Stimulated activated CD8-positive, alpha-beta memory T cell treated with anti-CD3 and anti-CD28 coated beads, Interleukin-2, amount 100 ng/mL, for 48 hours (primary cell): ENCODE measurements around the gene CCDC178.

Source experiments
- DNase-seq, 2 donors: peaks; one replicate each; pipeline ENCODE4 v3.0.0-alpha.2; 2020; ENCODE audit warnings: low read depth in 2 of 2

The CCDC178 gene

GRCh38 chr18:32911660-32912284, 528.7 kb downstream of the CCDC178 start:
- DNase-seq = no peak

GRCh38 chr18:32910694-32911296, 529.7 kb downstream of the CCDC178 start:
- DNase-seq = no peak

DNA sequence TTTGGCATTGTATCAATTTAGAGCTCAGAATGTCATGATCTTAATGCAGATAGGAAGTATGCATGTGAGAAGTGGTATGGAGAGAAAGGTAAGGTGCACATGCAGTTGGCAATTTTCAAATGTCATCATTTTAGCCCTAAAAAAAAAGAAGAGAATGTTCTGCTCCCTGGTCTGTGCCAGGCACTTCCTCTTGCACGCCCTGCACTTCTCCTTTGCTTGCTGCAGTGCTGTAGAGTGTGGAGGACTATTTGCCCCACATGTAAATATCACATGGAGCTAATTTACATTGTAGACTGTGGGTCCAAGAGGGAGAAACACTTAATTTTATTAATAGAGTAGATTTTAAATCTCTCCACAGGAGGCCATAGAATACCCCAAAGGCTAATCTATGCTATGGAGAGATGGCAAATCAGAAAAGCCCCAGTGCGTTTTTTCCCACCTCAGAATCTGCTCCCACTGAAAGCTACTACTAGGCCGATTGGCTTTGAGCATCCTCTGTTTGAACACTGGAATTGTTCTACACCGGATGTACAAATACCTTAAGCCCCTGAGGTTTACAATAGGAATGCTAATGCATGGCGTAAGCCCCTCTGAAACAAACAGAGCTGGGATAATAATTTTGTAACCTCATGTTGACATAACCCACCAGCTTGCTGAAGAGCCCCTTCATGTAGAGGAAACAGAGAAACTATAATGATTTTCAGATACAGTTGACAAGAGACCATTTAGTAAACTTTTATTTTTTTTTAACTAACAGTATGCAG, 530.5 kb downstream of the CCDC178 start:
- DNase-seq = no peak

DNA sequence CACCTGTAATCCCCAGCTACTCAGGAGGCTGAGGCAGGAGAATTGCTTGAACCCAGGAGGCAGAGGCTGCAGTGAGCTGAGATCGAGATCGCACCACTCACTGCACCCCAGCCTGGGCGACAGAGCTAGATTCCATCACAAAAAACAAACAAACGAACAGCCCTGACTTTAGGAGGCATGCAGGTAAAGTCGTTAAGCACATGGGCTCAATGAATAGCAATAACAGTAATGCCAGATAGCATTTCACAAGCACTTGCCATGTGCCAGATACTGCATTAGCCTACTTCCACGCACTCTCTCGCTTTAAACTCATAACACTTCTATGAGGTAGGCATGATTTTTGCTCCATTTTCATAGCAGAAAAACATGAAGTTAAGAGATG, 532.1 kb downstream of the CCDC178 start:
- DNase-seq = no peak

- DNase-seq = no peak
These were observed 532.7 kb downstream of the CCDC178 start for GRCh38 chr18:32907648-32908423.

DNA sequence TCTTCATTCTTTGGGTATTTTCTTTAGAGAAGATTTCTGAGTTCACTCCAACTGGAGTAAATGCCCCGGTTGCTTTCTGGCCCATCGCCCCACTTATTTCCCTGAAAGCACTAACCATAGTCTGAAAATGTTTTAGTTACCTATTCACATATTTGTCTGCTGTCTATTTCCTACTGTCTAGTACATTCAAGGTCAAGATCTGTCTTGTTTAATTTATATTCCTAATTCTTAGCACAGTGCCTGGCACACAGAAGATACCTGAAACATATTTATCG, 533.3 kb downstream of the CCDC178 start:
- DNase-seq = no peak

GRCh38 chr18:32906506-32907310, 533.8 kb downstream of the CCDC178 start:
- no peak for DNase-seq

DNA sequence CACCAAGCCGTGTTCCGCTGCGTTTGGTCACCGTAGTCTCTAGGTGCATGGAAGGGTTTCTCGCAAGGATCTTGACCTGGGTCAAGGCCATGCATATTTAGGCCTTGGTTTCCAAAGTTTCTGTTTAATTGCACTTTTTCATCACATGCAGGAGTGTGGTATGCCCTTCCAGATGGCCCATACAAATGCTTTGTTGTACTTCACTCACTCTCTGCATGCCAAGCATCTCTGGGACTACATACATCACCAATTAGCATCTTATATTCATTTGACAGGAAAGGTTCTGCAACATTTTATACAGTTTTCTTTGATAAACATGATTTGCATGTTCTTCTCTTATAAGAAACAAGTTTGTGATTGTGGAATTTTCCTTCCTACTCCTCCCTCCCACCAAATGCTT, 534.9 kb downstream of the CCDC178 start:
- DNase-seq = no peak

- no peak for DNase-seq
These were observed 537.8 kb downstream of the CCDC178 start for GRCh38 chr18:32902568-32903330.

DNA sequence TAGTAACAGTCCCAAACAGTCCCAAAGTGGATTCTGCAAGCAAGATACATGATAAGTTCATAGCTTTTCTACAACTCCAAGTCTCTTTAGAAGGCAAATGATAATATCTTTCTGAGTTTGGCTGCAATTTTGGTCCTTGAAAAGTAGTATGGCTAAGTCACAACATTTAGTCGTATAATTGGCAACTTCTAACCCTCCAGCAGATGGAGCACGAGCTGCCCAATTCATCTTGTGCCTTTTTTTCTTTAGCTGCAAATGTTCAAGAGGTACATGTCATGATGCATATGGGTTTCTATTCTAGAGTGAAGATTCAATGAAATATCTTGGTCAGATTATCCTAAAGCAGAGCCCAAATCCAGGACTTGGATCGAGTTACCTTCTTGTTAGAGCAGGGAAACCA, 540.7 kb downstream of the CCDC178 start:
- no peak for DNase-seq

- no peak for DNase-seq
These were observed 543.6 kb downstream of the CCDC178 start for GRCh38 chr18:32896776-32897547.

DNA sequence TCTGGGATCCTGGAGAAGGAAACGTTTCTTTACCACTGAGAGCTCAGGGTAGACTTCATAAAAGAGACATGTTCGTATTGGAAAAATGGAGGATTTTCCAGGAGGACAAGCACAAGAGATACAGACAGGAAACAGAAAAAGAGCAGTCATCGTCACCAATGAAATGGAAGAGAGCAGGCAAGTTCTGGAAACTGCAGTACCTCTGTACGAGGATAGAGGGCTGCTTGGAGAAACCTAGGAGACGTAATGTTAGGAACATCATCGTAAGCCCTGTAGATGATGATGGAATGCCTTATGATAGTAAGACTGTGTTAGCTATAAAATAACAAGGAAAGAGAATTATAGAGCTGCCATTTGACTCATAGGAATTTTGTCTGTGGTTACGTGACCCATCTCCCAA, 546.6 kb downstream of the CCDC178 start:
- no peak for DNase-seq

DNA sequence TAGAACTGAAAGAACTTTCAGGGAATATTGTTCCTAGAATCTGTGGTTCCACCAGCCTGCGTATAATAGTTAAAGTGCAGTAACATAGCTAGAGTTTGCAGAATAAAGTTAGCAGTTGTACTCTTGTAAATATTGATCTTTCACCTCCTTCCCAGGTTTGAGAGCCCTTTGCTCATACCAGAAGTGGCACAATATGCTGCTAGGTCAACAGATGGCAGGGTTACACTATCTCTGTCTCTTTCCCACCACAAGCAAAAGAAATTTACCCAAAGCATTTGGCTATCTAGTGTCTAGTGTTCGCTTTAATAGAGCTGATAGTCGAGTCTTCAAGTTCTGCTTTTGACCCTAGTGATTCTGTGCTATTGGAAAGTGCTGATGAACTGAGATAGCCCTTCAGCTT, 548.7 kb downstream of the CCDC178 start:
- no peak for DNase-seq

- DNase-seq = no peak
These were observed 549.4 kb downstream of the CCDC178 start for GRCh38 chr18:32891130-32891529.

DNA sequence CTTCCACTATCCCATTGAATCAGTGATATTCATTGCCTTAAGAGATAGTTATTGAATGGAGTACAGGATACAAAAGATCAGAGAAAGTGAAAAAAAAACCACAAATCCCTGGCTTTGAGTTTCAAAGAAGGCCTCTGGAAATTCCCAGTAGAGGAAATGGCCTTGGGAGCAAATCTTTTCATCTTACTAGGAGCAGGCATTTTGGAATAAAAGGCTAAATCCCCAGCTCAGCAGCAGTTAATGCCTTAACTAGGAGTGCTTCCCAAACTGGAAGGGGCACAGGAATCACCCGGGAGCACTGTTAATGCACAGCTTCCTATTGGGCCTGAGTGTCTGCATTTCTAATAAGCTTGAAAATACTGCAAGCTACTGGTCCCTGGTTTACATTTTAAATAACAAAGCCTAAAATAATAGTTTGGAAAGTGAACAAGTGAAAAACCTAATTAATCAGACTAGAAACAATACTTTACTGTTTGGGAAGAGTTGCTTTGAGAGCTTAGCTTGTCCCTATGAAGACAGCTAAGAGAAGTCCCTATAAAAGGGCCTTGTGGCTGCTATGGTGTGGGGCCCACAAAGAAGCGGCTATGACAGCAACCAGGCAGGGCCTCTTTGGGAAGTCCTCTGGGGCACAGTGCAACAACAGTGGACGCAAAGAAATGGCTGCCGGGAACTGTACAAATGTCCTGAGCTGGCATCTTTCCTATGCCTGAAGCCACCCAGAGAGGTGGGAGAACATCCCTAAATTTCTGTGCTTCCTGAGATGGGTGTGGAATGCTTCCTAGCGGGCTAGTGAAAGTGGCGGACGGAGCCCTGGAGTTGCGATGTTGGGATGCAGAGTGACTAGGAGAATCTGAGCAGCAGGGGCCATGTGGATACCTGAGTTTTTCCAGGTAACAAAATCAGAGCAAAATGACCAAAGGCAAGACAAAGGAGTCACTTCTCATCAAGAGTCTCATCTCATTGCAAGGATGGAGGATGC, 550.6 kb downstream of the CCDC178 start:
- no peak for DNase-seq

GRCh38 chr18:32888306-32888705, 552.2 kb downstream of the CCDC178 start:
- DNase-seq = no peak
